GM20000 (cell line): ENCODE measurements around the gene HLA-DQB2.

ENCODE experiments used
- DNase-seq: peaks from one replicate; pipeline ENCODE4 v3.0.0; 2012; ENCODE audit warnings: low spot score
- CTCF ChIP-seq: IDR thresholded peaks from 2 replicates; pipeline ENCODE4 v1.5.1; 2012; ENCODE audit warnings: mild to moderate bottlenecking, control low read depth; ENCODE audit errors: extremely low read depth, missing control alignments

HLA-DQB2 gene

DNA sequence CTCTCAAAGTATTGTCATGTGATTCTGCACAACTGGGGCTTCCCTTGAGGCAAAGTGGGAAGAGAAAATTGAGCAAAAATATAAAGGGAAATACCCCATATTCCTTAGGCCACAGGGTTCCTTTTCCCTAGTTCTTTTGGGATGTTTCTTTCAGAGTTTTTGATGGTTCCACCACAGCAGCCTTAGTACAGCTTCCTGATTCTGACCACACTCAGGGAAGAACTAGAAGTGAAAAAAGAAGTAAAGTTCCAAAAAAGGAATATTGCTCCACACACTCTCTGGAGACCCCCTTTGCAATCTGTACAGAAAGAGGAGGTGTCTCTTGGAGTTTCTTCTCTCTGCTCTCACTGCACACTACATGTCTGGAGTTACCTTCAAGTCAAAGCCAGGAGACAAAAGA is 50.1 kb downstream of the HLA-DQB2 start:
- DNase-seq, result no peak
- TF ChIP-seq CTCF, result no peak

GRCh38 chr6:32709625-32710024 is 53.7 kb downstream of the HLA-DQB2 start:
- DNase-seq, result no peak
- no peak for TF ChIP-seq CTCF
